ENCODE measurements around the gene FAM234B. TPM values are rescaled to one million over a fixed set of nuclear protein-coding genes. Genes with fewer than 3 reads are reported as not detected.

FAM234B gene
- total and polyA plus RNA-seq, 2 donors (not counting 1 experiment from before 2014, with no cell fraction given) = 2.6 to 8.2 TPM

DNA sequence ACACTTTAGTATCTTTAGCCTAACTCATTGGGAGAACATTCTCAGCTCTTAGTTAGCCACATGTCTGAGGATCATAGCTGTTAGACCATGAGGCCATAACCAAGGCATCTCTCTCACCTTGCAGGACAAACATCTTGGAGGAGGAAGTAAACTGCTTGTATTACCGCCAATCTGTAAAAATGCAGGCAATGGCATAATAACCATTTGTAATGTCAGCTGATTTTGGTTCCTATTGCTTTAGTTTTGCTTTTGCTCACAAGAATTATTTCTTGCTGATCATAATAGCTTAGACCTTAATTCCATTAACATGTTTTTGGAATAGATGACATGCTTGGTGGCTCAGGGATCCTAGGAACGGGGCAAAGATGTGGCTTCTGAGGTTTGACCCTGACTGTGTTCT lies 75.6 kb downstream of the FAM234B start:
- no peaks in the 10 kb centered on the region for H3K4me1 Mint-ChIP-seq
- Histone ChIP-seq H3K9me3 (ENCODE audit: control extremely low read depth in 1 of 3, control insufficient read depth in 2 of 3, insufficient read depth in 1 of 3, low read length in 2 of 3) (no peaks in the 10 kb centered on the region), H3K4me2 (replicated peaks; ENCODE audit: low read depth, low read length, poor library complexity, severe bottlenecking) (no peak overlapping the region), H3K27me3 (replicated peaks in 1 of 4; ENCODE audit: control extremely low read depth in 1 of 4, control insufficient read depth in 3 of 4, insufficient read depth in 4 of 4, low read length in 3 of 4) (no peaks in the 10 kb centered on the region), H3K36me3 (replicated peaks in 1 of 2; ENCODE audit: control extremely low read depth in 1 of 2, control insufficient read depth in 1 of 2, extremely low read depth in 1 of 2, insufficient read depth in 2 of 2, low read length in 1 of 2) (no peaks in the 10 kb centered on the region), H3K4me3 (ENCODE audit: control extremely low read depth in 1 of 5, extremely low read depth in 1 of 5, insufficient read depth in 1 of 5, low read depth in 2 of 5, low read length in 4 of 5) (no peak overlapping the region), H3K4me1 (ENCODE audit: control insufficient read depth in 2 of 2, insufficient read depth in 2 of 2, low read length in 2 of 2) (no peaks in the 10 kb centered on the region), H2AFZ (ENCODE audit: insufficient read depth, low read depth, low read length, poor library complexity, severe bottlenecking) (no peak overlapping the region), H3K27ac (ENCODE audit: low read length in 2 of 2) (no peak overlapping the region), H4K20me1 (ENCODE audit: control insufficient read depth, insufficient read depth, low read length, poor library complexity, severe bottlenecking) (no peaks in the 10 kb centered on the region), H3K9ac (ENCODE audit: low read length) (no peak overlapping the region), H3K79me2 (ENCODE audit: control insufficient read depth, insufficient read depth, low read length) (no peaks in the 10 kb centered on the region)
- H3K9me3 Mint-ChIP-seq (ENCODE audit: insufficient read depth) = no peaks in the 10 kb centered on the region
- H3K27me3 Mint-ChIP-seq = peaks cover 21% of the 10 kb centered on the region
- DNase-seq (no peak), ATAC-seq (ENCODE audit: low read depth) (no peak)
- no peak overlapping the region for H3K4me3 Mint-ChIP-seq
- POLR2A ChIA-PET = no interaction called here
- intact Hi-C loops (cut with micrococcal nuclease) = no loop called here
- TF ChIP-seq EZH2 (IDR thresholded peaks at IDR 0.05; ENCODE audit: borderline replicate concordance, insufficient read depth, low read depth, low read length, poor library complexity, severe bottlenecking) = no peak
- TF ChIP-seq, protein P1, sequence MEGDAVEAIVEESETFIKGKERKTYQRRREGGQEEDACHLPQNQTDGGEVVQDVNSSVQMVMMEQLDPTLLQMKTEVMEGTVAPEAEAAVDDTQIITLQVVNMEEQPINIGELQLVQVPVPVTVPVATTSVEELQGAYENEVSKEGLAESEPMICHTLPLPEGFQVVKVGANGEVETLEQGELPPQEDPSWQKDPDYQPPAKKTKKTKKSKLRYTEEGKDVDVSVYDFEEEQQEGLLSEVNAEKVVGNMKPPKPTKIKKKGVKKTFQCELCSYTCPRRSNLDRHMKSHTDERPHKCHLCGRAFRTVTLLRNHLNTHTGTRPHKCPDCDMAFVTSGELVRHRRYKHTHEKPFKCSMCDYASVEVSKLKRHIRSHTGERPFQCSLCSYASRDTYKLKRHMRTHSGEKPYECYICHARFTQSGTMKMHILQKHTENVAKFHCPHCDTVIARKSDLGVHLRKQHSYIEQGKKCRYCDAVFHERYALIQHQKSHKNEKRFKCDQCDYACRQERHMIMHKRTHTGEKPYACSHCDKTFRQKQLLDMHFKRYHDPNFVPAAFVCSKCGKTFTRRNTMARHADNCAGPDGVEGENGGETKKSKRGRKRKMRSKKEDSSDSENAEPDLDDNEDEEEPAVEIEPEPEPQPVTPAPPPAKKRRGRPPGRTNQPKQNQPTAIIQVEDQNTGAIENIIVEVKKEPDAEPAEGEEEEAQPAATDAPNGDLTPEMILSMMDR (IDR thresholded peaks at IDR 0.05) = no peak
- CTCF ChIA-PET = interaction anchor here (0.9 to 1.4 kb wide), 2 partner anchors 9 to 282 kb away, joined by 3 read pairs; no protein-coding TSS in a partner anchor
- 80% methylated on average over 1 of the region's 2 CpGs for WGBS (ENCODE audit: insufficient coverage)
- H3K27ac Mint-ChIP-seq = no peak overlapping the region

DNA sequence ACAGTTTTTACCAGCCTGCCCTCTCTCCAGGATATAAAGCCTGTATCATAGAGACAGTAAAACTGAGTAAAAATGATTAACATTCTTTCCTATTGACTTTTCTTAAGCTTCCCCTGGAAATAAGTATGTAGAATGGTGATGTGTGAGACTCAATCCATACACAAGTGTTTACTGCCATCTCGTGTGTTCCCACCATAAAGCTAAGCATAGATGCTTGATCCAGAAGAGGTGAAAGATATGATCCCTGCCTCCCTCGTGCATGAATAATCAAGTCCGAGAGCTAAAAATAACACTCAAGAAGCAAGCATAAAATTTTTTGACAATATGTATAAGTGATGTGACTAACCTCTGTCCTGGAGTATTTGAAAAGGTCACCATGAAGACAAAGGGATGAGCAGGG lies 76.2 kb downstream of the FAM234B start:
- Mint-ChIP-seq H3K27me3 (peaks cover 21% of the 10 kb centered on the region), H3K4me3 (no peak overlapping the region), H3K9me3 (ENCODE audit: insufficient read depth) (no peaks in the 10 kb centered on the region), H3K4me1 (no peaks in the 10 kb centered on the region), H3K27ac (no peak overlapping the region)
- no peak overlapping the region for H3K4me3 ChIP-seq (ENCODE audit: control extremely low read depth in 1 of 5, extremely low read depth in 1 of 5, insufficient read depth in 1 of 5, low read depth in 2 of 5, low read length in 4 of 5)
- DNase-seq (no peak), ATAC-seq (ENCODE audit: low read depth) (no peak)
- H3K9ac ChIP-seq (ENCODE audit: low read length) = no peak overlapping the region
- no peak for TF ChIP-seq EZH2 (IDR thresholded peaks at IDR 0.05; ENCODE audit: borderline replicate concordance, insufficient read depth, low read depth, low read length, poor library complexity, severe bottlenecking)
- TF ChIP-seq, protein P1 (IDR thresholded peaks at IDR 0.05) = no peak
- H2AFZ ChIP-seq (ENCODE audit: insufficient read depth, low read depth, low read length, poor library complexity, severe bottlenecking) = no peak overlapping the region
- no peaks in the 10 kb centered on the region for H3K9me3 ChIP-seq (ENCODE audit: control extremely low read depth in 1 of 3, control insufficient read depth in 2 of 3, insufficient read depth in 1 of 3, low read length in 2 of 3)
- WGBS (ENCODE audit: insufficient coverage) = no CpG with 5 or more reads among the region's 3 CpGs
- no peaks in the 10 kb centered on the region for H4K20me1 ChIP-seq (ENCODE audit: control insufficient read depth, insufficient read depth, low read length, poor library complexity, severe bottlenecking)
- H3K27ac ChIP-seq (ENCODE audit: low read length in 2 of 2) = no peak overlapping the region
- ChIA-PET CTCF (interaction anchor here (0.9 to 1.4 kb wide), 2 partner anchors 9 to 282 kb away, joined by 3 read pairs; no protein-coding TSS in a partner anchor), POLR2A (no interaction called here)
- no peaks in the 10 kb centered on the region for H3K79me2 ChIP-seq (ENCODE audit: control insufficient read depth, insufficient read depth, low read length)
- no peaks in the 10 kb centered on the region for H3K36me3 ChIP-seq (replicated peaks in 1 of 2; ENCODE audit: control extremely low read depth in 1 of 2, control insufficient read depth in 1 of 2, extremely low read depth in 1 of 2, insufficient read depth in 2 of 2, low read length in 1 of 2)
- H3K4me1 ChIP-seq (ENCODE audit: control insufficient read depth in 2 of 2, insufficient read depth in 2 of 2, low read length in 2 of 2) = no peaks in the 10 kb centered on the region
- H3K4me2 ChIP-seq (replicated peaks; ENCODE audit: low read depth, low read length, poor library complexity, severe bottlenecking) = no peak overlapping the region
- no peaks in the 10 kb centered on the region for H3K27me3 ChIP-seq (replicated peaks in 1 of 4; ENCODE audit: control extremely low read depth in 1 of 4, control insufficient read depth in 3 of 4, insufficient read depth in 4 of 4, low read length in 3 of 4)
- intact Hi-C loops (cut with micrococcal nuclease) = no loop called here
